Measurements from ENCODE around the gene EPHA1.

EPHA1 gene

DNA sequence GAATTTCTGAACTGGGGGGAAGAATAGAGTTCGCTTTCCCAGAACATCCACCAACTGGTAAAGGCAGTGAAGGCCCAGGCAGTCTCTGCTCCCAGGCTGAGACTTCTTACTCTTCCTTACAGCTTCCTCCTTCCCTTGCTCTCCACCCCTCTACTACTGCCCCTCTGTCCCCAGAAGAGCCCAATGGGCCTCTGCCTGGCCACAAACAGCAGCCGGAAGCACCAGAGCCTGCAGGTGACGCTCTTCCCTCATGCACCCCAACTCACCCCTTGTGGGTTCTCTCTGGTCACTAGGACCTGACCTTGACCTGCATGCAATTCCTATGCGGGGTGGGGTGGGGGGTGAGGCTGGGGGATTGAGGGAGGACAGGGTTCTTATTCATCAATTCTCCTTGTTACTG, 62.6 kb downstream of the EPHA1 start:
- DNase-seq (ENCODE audit: low spot score): no peak

DNA sequence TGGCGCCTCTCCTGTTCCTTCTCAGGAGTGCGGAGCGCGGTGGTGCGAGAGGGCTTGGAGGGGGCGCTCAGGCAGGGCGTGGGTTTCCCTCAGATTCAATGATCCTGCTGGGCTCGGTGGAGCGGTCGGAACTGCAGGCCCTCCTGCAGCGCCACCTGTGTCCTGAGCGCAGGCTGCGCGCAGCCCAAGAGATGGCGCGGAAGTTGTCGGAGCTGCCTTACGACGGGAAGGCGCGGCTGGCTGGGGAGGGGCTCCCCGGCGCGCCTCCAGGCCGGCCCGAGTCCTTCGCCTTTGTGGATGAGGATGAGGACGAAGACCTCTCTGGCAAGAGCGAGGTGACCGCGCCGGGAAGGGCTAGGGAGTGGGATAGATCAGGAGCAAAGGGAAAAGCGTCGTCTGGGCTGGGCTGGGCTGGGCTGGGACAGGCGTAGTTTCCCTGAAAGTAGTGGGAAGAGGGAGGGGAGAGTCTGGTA, 63.2 kb downstream of the EPHA1 start:
- no peak for DNase-seq (ENCODE audit: low spot score)

DNA sequence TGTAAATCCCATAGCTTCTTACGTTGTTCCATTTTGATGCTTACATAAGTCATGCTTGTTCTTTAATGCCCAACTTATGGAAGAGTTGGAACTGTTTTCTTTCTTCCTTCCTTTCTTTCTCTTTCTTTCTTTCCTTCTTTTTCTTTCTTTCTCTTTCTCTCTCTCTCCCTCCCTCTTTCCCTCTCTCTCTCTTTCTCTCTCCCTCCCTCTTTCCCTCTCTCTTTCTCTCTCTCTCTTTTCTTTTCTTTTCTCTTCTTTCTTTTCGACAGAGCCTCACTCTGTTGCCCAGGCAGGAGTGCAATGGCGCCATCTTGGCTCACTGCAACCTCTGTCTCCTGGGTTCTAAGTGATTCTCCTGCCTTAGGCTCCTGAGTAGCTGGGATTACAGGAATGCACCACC, 65.1 kb downstream of the EPHA1 start:
- DNase-seq (ENCODE audit: low spot score): no peak

DNA sequence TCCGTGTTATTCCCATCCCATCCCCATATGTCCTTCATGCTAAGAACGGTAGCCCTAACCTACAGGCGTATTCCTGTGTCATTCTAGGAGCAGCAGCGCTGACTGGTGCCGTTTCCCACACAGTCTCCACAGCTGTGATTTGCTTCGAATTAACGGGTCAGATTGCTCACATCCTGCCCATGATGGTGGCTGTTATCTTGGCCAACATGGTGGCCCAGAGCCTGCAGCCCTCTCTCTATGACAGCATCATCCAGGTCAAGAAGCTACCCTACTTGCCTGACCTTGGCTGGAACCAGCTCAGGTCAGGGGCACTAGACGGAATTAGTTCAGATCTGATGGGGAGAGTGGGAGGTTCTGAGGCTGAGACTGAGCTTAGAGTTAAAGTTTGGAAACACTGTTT, 66.8 kb downstream of the EPHA1 start:
- DNase-seq (ENCODE audit: low spot score): no peak

Data from left forelimb (tissue), 1 donor.